Osteocyte (in vitro differentiated cells): ENCODE data around the gene RTL10. TPM values are rescaled to one million over a fixed set of nuclear protein-coding genes. Genes with fewer than 3 reads are reported as not detected.
A peak's percentile ranks its signal among the peaks of the same experiment; 100 is the strongest.

ENCODE experiments used
- DNase-seq: peaks from one replicate; pipeline ENCODE4 v3.0.0; 2021; ENCODE audit warnings: mixed read lengths; ENCODE audit not compliant: unreplicated experiment; ENCODE audit errors: extremely low spot score
- H3K27ac Mint-ChIP-seq: one replicate; pipeline ENCODE4 v1.8.0; 2021; ENCODE audit warnings: mild to moderate bottlenecking, mixed read lengths; ENCODE audit not compliant: unreplicated experiment
- H3K27me3 Mint-ChIP-seq: one replicate; pipeline ENCODE4 v1.8.0; 2021; ENCODE audit warnings: mixed read lengths; ENCODE audit not compliant: unreplicated experiment
- H3K36me3 Mint-ChIP-seq: one replicate; pipeline ENCODE4 v1.8.0; 2021; ENCODE audit warnings: mixed read lengths; ENCODE audit not compliant: unreplicated experiment
- H3K4me1 Mint-ChIP-seq: one replicate; pipeline ENCODE4 v1.8.0; 2021; ENCODE audit warnings: mixed read lengths; ENCODE audit not compliant: unreplicated experiment
- H3K4me3 Mint-ChIP-seq: one replicate; pipeline ENCODE4 v1.8.0; 2021; ENCODE audit warnings: mild to moderate bottlenecking, moderate library complexity, mixed read lengths; ENCODE audit not compliant: unreplicated experiment
- H3K9me3 Mint-ChIP-seq: one replicate; pipeline ENCODE4 v1.8.0; 2021; ENCODE audit warnings: mixed read lengths; ENCODE audit not compliant: unreplicated experiment
- CTCF ChIP-seq: fragments of 200-600 bp; sonication (generic); IDR thresholded peaks from 2 replicates; pipeline ENCODE4 v1.5.0; 2021; ENCODE audit warnings: antibody characterized with exemption, mild to moderate bottlenecking, moderate library complexity
- total RNA-seq: library from RNA; stranded (reverse); gene quantifications from 2 replicates; pipeline ENCODE4 v1.2.1, GENCODE V29; 2021

Gene RTL10
- total RNA-seq, 1 donor from 2014 or later = 30.4 TPM

DNA sequence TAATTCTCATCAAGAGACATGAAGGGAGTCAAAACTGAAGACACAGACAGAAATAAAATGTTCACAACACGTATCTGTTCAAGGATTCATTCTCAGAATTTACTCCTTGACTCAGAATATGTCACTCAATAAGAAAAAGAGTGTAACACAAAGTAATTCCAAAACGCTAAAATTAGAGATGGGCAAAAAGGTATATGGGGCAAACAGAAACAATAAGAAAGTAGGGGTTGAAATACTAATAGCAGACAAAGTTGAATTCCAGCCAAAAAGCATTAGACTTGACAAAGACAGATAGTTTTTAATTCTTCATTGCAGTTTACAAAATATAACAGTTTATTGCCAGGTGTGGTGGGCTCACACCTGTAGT lies 26.7 kb downstream of the RTL10 start:
- no peaks in the 10 kb centered on the region for H3K9me3 Mint-ChIP-seq
- H3K36me3 Mint-ChIP-seq = peaks cover 2% of the 10 kb centered on the region
- no peaks in the 10 kb centered on the region for H3K27me3 Mint-ChIP-seq
- no peak for DNase-seq
- peak overlapping the region; percentile 14 for H3K27ac Mint-ChIP-seq
- H3K4me3 Mint-ChIP-seq = no peak overlapping the region
- no peak for TF ChIP-seq CTCF
- peaks cover 15% of the 10 kb centered on the region for H3K4me1 Mint-ChIP-seq

DNA sequence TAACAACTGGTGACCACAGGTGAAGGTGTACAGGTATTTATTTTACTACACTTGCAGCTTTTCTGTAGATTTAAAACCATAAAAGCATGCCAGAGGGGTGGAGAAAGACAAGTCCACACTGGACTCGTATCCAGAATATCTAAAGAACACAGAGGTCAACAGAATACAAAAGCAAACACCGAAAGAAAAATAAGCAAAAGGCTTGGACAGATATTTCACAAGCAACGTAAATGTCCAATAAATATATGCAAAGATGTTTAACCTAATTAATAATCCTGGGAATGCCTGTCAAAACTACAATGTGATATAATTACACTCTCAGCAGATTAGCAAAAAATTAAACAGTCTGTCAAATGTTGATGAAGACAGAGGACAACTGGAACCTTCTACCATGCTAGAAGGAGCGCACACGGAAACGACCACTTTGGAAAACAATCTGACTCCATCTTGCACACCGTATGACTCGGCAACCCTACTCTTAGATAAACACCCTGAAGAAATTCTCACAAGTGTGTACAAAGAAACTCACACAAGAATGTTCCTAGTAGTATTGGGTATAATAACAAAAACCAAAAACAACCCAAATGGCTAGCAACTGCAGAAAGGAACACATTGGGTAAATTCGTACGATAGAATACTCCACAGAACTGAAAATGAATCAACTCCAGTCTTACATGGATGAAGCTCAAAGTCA lies 27.2 kb downstream of the RTL10 start:
- peaks cover 2% of the 10 kb centered on the region for H3K36me3 Mint-ChIP-seq

DNA sequence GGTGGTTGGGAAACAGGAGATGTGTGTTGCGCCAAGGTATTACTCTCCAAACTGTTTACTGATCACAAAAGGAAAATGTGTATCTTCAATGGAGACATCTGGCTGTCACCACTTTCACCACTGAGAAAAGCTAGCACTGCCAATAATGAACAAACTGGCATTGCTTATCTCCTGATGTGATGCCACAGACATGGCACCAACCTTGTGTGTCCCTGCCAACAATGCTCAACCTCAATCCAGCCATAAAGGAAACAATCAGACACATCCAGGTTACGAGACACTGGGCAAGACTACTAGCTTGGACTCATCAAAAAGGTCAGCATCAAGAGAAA lies 28.1 kb downstream of the RTL10 start:
- no peak for DNase-seq
- no peak for TF ChIP-seq CTCF
- peaks cover 15% of the 10 kb centered on the region for H3K4me1 Mint-ChIP-seq
- no peaks in the 10 kb centered on the region for H3K27me3 Mint-ChIP-seq
- no peak overlapping the region for H3K4me3 Mint-ChIP-seq
- H3K27ac Mint-ChIP-seq = no peak overlapping the region
- H3K36me3 Mint-ChIP-seq = peaks cover 2% of the 10 kb centered on the region
- H3K9me3 Mint-ChIP-seq = no peaks in the 10 kb centered on the region

More for the DNA sequence above, 27.2 kb downstream of the RTL10 start:
- TF ChIP-seq CTCF = no peak
- Mint-ChIP-seq H3K27me3 (no peaks in the 10 kb centered on the region), H3K4me1 (peaks cover 15% of the 10 kb centered on the region), H3K27ac (peak overlapping the region; percentile 14), H3K4me3 (no peak overlapping the region), H3K9me3 (no peaks in the 10 kb centered on the region)
- no peak for DNase-seq

GRCh38 chr22:19825904-19826618 lies 28.6 kb downstream of the RTL10 start:
- no peak for TF ChIP-seq CTCF
- H3K4me3 Mint-ChIP-seq = no peak overlapping the region
- no peak overlapping the region for H3K27ac Mint-ChIP-seq
- H3K27me3 Mint-ChIP-seq = no peaks in the 10 kb centered on the region
- peaks cover 2% of the 10 kb centered on the region for H3K36me3 Mint-ChIP-seq
- peaks cover 15% of the 10 kb centered on the region for H3K4me1 Mint-ChIP-seq
- no peaks in the 10 kb centered on the region for H3K9me3 Mint-ChIP-seq
- DNase-seq = no peak

- no peak for TF ChIP-seq CTCF
- H3K4me3 Mint-ChIP-seq = no peak overlapping the region
- H3K4me1 Mint-ChIP-seq = peaks cover 15% of the 10 kb centered on the region
These were observed 29.7 kb downstream of the RTL10 start for GRCh38 chr22:19824926-19825339.

More at GRCh38 chr22:19824926-19825339, 29.7 kb downstream of the RTL10 start:
- H3K27ac Mint-ChIP-seq = no peak overlapping the region
- no peaks in the 10 kb centered on the region for H3K9me3 Mint-ChIP-seq
- H3K36me3 Mint-ChIP-seq = peaks cover 2% of the 10 kb centered on the region
- peak; percentile 62 for DNase-seq
- no peaks in the 10 kb centered on the region for H3K27me3 Mint-ChIP-seq
